BLaER1 (cell line): Measurements from ENCODE around the gene N4BP2L2.
"Not testable (repeated sequence)": the region's sequence is repeated elsewhere in the genome, so short reads cannot be mapped to it uniquely, and the experiment has no call there.

ENCODE experiments used
- H3K27ac ChIP-seq: shearing (Covaris generic); formaldehyde crosslinking; 2 replicates; pipeline ENCODE4 v1.8.1; 2022
- H3K27me3 ChIP-seq: shearing (Covaris generic); formaldehyde crosslinking; 2 replicates; pipeline ENCODE4 v1.8.1; 2022
- H3K36me3 ChIP-seq: shearing (Covaris generic); formaldehyde crosslinking; 2 replicates; pipeline ENCODE4 v1.8.1; 2022
- H3K4me1 ChIP-seq: shearing (Covaris generic); formaldehyde crosslinking; 2 replicates; pipeline ENCODE4 v1.8.1; 2022
- H3K4me2 ChIP-seq: shearing (Covaris generic); formaldehyde crosslinking; 2 replicates; pipeline ENCODE4 v1.8.1; 2022
- H3K4me3 ChIP-seq: shearing (Covaris generic); formaldehyde crosslinking; 2 replicates; pipeline ENCODE4 v1.8.1; 2022
- H3K9ac ChIP-seq: shearing (Covaris generic); formaldehyde crosslinking; 2 replicates; pipeline ENCODE4 v1.8.1; 2022
- H3K9me3 ChIP-seq: shearing (Covaris generic); formaldehyde crosslinking; 2 replicates; pipeline ENCODE4 v1.8.1; 2022
- H4K20me1 ChIP-seq: shearing (Covaris generic); formaldehyde crosslinking; 2 replicates; pipeline ENCODE4 v1.8.1; 2022
- Cebpa-rat ChIP-seq: shearing (Covaris generic); IDR thresholded peaks from 2 replicates; pipeline ENCODE4 v1.8.1; 2022

Gene N4BP2L2

DNA sequence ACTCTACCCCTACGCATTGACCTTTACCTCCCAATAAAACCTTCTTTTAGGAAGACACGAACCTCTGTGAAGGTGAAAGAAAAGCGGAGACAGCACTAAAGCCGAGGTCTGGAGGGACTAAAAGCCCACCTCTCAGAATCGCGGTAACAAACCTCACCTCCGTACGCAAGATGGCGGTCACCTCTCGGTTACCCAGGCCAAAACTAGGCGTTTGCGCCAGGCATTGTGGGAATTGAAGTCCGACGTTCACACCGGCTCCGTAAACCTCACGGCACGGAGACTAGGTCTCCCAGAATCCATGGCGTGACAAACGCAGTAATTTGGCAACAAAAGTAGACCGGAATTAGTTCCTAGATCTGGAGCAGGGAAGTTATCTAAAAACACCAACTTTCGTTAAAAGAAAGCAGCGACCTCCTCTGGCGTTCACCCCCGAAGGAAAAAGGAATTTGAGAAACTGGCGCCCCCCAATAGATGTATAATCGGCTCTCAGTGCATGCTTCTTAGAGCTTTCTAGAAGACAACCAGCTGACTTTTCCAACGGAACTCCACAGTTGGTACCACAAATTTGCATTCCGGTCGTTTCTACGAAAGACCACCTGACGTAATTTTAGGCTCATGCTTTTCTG, at the start of gene N4BP2L2:
TSS of gene N4BP2L2 (minus strand) at position 175 of the 626 bp plus-strand sequence. CDS start 1,768 bp downstream, outside the sequence.
- Histone ChIP-seq H3K36me3 (peaks cover 29% of the 10 kb centered on the region), H3K4me2 (peak within 1 kb of the TSS; percentile 72), H3K9me3 (peaks cover 15% of the 10 kb centered on the region; the same call in 1 of the 2 replicates), H3K27ac (peak within 1 kb of the TSS; percentile 93), H4K20me1 (peaks cover under 1% of the 10 kb centered on the region; the same call in 1 of the 2 replicates), H3K4me3 (peak within 1 kb of the TSS; percentile 94), H3K4me1 (peaks cover 24% of the 10 kb centered on the region), H3K9ac (peak within 1 kb of the TSS; percentile 96), H3K27me3 (no peaks in the 10 kb centered on the region)
- no peak for TF ChIP-seq Cebpa-rat

GRCh38 chr13:32587811-32588170, 49.2 kb upstream of the N4BP2L2 start:
- H3K27me3 ChIP-seq = no peaks in the 10 kb centered on the region
- peaks cover 33% of the 10 kb centered on the region for H3K4me1 ChIP-seq
- H3K9ac ChIP-seq = peak overlapping the region; percentile 93
- H3K4me2 ChIP-seq = peak overlapping the region; percentile 93
- peaks cover 14% of the 10 kb centered on the region for H3K36me3 ChIP-seq
- H3K9me3 ChIP-seq = peaks cover 12% of the 10 kb centered on the region; the same call in 1 of the 2 replicates
- peak overlapping the region; percentile 84 for H3K4me3 ChIP-seq
- peaks cover 58% of the 10 kb centered on the region for H4K20me1 ChIP-seq
- H3K27ac ChIP-seq = peak overlapping the region; percentile 91
- no peak for TF ChIP-seq Cebpa-rat

- Histone ChIP-seq H3K9ac (peak overlapping the region; percentile 93), H3K4me1 (peaks cover 33% of the 10 kb centered on the region), H3K4me2 (peak overlapping the region; percentile 93), H4K20me1 (peaks cover 52% of the 10 kb centered on the region), H3K9me3 (peaks cover 8% of the 10 kb centered on the region; the same call in 1 of the 2 replicates), H3K36me3 (peaks cover 8% of the 10 kb centered on the region), H3K27ac (peak overlapping the region; percentile 91), H3K27me3 (no peaks in the 10 kb centered on the region), H3K4me3 (peak overlapping the region; percentile 84)
- no peak for TF ChIP-seq Cebpa-rat
These were observed 48.6 kb upstream of the N4BP2L2 start for GRCh38 chr13:32587011-32587810.

DNA sequence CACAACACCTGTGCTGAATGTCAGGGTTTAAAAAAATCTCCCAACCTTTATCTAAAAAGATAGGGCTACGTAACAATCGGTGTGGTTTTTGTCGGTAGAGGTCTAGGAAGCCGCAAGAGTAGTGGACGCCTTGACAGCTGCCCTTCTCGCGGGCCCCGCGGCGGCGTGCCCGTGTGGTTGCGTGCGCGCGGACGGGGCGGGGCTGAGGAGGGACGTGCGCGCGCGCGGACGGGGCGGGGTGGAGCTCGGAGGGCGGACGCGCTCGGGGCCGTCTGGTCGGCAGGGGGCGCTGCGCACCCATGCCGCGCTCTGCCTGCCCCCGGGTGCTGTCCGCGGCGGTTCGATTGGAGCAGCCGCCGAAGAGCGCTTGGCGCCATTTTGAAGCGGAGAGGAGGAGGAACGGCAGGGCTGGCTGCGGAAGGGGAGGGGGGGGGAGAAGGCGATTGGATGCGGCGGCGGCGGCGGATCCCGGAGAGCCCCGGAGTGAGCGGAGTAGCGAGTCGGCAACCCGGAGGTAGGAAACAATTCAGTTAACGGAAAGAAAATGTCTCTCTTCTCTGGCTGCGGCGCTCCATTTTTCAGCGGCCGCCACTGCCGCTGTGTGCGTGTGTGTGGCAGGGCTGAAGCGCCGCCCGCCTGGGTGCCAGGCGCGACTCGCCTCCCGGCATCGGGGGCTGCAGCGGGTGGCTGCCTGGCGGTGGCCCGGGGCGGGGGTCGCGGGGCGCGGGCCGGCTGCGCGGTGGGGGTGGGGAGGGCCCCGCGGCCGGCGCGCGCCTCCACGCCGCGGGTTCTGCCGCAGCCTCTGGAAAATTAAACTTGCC, 47.7 kb upstream of the N4BP2L2 start, which contains the start of gene PDS5B:
TSS of gene PDS5B (plus strand) at position 373 of the 821 bp plus-strand sequence. CDS start 62,321 bp downstream, outside the sequence.
- peak within 1 kb of the TSS; percentile 93 for H3K9ac ChIP-seq
- no peaks in the 10 kb centered on the region for H3K36me3 ChIP-seq
- no peak for TF ChIP-seq Cebpa-rat
- H3K27ac ChIP-seq = peak within 1 kb of the TSS; percentile 91
- peak within 1 kb of the TSS; percentile 93 for H3K4me2 ChIP-seq
- H3K27me3 ChIP-seq = no peaks in the 10 kb centered on the region
- peak within 1 kb of the TSS; percentile 84 for H3K4me3 ChIP-seq
- H4K20me1 ChIP-seq = peaks cover 43% of the 10 kb centered on the region
- H3K9me3 ChIP-seq = no peaks in the 10 kb centered on the region
- H3K4me1 ChIP-seq = peaks cover 33% of the 10 kb centered on the region

DNA sequence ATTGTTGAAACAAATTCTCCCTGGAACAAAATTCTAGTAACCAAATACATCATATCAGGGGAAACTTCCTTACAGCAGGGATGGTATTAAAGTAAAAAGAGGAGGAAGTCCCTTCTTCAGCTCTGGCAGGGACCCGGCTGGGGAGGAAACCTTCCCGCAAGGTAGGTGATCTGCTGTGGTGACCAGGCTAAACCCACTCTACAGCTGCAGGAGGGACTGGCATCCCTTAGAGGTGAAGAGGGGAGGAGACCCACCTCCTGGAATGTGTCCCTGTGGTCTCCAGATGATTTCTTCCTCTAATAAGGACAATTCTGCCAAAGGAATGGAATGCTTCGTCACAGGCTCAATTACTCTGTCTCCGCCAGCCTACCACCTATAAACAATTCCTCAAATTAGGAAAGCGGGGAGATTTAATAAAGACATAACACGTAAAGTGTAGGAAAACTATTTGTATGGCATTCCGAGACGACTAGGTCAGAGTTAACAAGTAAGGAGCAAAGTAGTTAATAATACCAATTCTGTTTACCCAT, 47.0 kb upstream of the N4BP2L2 start:
- Histone ChIP-seq H3K4me2 (peak overlapping the region; percentile 83), H3K27me3 (no peaks in the 10 kb centered on the region), H3K4me3 (peak overlapping the region; percentile 84), H3K9me3 (no peaks in the 10 kb centered on the region), H4K20me1 (peaks cover 36% of the 10 kb centered on the region), H3K4me1 (peaks cover 31% of the 10 kb centered on the region), H3K27ac (peak overlapping the region; percentile 15; the same call in 1 of the 2 replicates), H3K9ac (peak overlapping the region; percentile 34), H3K36me3 (no peaks in the 10 kb centered on the region)
- no peak for TF ChIP-seq Cebpa-rat

DNA sequence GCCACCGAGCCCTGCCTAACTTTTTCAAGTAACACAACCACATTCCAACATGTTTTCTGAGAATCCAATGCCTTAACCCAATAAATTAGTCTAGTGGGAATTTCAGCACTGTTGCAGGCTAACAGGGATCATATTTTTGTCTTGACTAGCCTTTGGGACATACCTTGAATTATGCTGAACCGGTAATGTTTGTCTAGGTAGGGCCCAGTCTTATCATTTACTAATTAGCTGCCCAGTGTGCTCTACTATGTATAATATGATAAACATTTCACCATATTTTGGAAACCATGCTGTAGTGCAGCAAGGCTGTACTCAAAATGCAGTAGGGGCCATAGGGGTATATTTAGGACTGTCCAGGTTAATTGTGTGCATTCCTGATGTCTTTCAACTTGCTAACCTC, 44.4 kb upstream of the N4BP2L2 start:
- H3K27ac ChIP-seq = no peak overlapping the region
- H3K4me3 ChIP-seq = no peak overlapping the region
- TF ChIP-seq Cebpa-rat = no peak
- no peak overlapping the region for H3K4me2 ChIP-seq
- H4K20me1 ChIP-seq = peaks cover 10% of the 10 kb centered on the region
- peaks cover 9% of the 10 kb centered on the region for H3K9me3 ChIP-seq
- H3K36me3 ChIP-seq = no peaks in the 10 kb centered on the region
- no peak overlapping the region for H3K9ac ChIP-seq
- no peaks in the 10 kb centered on the region for H3K27me3 ChIP-seq
- peaks cover 8% of the 10 kb centered on the region for H3K4me1 ChIP-seq

GRCh38 chr13:32582281-32582680, 43.7 kb upstream of the N4BP2L2 start:
- no peaks in the 10 kb centered on the region for H3K27me3 ChIP-seq
- peaks cover 3% of the 10 kb centered on the region for H4K20me1 ChIP-seq
- peaks cover 16% of the 10 kb centered on the region for H3K9me3 ChIP-seq
- peaks cover 8% of the 10 kb centered on the region for H3K4me1 ChIP-seq
- H3K36me3 ChIP-seq = no peaks in the 10 kb centered on the region
- H3K4me3 ChIP-seq = no peak overlapping the region
- H3K4me2 ChIP-seq = no peak overlapping the region
- TF ChIP-seq Cebpa-rat = no peak
- no peak overlapping the region for H3K9ac ChIP-seq
- no peak overlapping the region for H3K27ac ChIP-seq

DNA sequence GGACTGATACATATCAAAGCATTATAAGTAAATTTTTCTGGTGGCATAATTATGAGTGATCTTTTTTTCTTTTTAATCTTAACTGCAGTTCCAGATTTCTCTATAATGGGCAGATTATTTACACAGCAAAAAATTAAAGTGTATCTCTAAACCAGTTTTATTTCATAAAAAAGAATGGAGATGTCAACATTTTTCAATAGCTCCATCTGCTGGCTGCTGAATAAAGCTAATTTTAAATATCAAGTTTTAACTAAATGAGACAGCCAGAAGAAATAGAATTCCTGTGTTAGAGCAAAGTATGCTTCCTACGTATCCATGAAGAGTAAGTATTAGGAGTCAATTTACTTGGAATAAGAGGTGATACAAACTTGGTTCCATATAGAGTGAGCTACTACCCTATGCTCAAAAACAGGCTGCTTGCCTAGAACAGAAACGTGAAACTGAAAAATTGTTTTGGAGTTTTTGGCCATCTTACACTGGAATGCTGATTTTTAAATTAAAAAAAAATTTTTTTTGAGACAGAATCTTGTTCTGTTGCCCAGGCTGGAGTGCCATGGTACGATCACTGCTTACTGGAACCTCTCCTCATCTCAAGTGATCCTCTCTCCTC, 42.7 kb upstream of the N4BP2L2 start:
- no peak for TF ChIP-seq Cebpa-rat
- no peak overlapping the region for H3K27ac ChIP-seq
- H3K4me3 ChIP-seq = no peak overlapping the region
- no peak overlapping the region for H3K9ac ChIP-seq
- H3K9me3 ChIP-seq = peaks cover 24% of the 10 kb centered on the region
- H3K4me1 ChIP-seq = peaks cover 8% of the 10 kb centered on the region
- no peaks in the 10 kb centered on the region for H3K36me3 ChIP-seq
- H3K4me2 ChIP-seq = no peak overlapping the region
- no peaks in the 10 kb centered on the region for H4K20me1 ChIP-seq
- no peaks in the 10 kb centered on the region for H3K27me3 ChIP-seq

GRCh38 chr13:32577032-32577431, 38.4 kb upstream of the N4BP2L2 start:
- H3K36me3 ChIP-seq = no peaks in the 10 kb centered on the region
- H3K4me1 ChIP-seq = no peaks in the 10 kb centered on the region
- H3K4me2 ChIP-seq = no peak overlapping the region
- no peaks in the 10 kb centered on the region for H4K20me1 ChIP-seq
- H3K9me3 ChIP-seq = peaks cover 24% of the 10 kb centered on the region
- no peak overlapping the region for H3K27ac ChIP-seq
- no peak overlapping the region for H3K4me3 ChIP-seq
- no peaks in the 10 kb centered on the region for H3K27me3 ChIP-seq
- H3K9ac ChIP-seq = no peak overlapping the region
- TF ChIP-seq Cebpa-rat = no peak

GRCh38 chr13:32575687-32576086, 37.1 kb upstream of the N4BP2L2 start:
- not testable (repeated sequence) for H3K27ac ChIP-seq, H3K27me3 ChIP-seq, H3K4me3 ChIP-seq, H3K36me3 ChIP-seq, H4K20me1 ChIP-seq, H3K4me2 ChIP-seq, H3K9ac ChIP-seq, H3K4me1 ChIP-seq
- peaks cover 24% of the 10 kb centered on the region for H3K9me3 ChIP-seq

DNA sequence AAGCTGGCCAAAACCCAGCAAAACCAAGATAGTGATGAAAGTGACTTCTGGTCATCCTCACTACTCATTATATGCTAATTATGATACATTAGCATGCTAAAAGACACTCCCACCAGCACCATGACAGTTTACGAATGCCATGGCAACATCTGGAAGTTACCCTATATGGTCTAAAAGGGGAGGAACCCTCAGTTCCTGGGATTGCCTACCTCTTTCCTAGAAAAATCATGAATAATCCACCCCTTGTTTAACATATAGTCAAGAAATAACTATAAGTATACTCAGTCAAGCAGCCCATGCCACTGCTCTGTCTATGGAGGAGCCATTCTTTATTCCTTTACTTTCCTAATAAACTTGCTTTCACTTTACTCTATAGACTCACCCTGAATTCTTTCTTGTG, 22.2 kb upstream of the N4BP2L2 start:
- H3K4me3 ChIP-seq, H3K4me1 ChIP-seq, H3K9ac ChIP-seq, H4K20me1 ChIP-seq, H3K27me3 ChIP-seq, H3K4me2 ChIP-seq, H3K27ac ChIP-seq, H3K36me3 ChIP-seq: not testable (repeated sequence)
- peaks cover 25% of the 10 kb centered on the region for H3K9me3 ChIP-seq
